Measurements from ENCODE around the gene DPPA2. TPM values are rescaled to one million over a fixed set of nuclear protein-coding genes. Genes with fewer than 3 reads are reported as not detected.

Gene DPPA2
- not detected in 2 replicates for total RNA-seq

GRCh38 chr3:109316162-109316730 is at the start of gene DPPA2:
Gene DPPA2 (minus strand): TSS chr3:109316517. CDS start chr3:109314542, 1,975 bp downstream.

GRCh38 chr3:109337393-109337792 is 21.1 kb upstream of the DPPA2 start, which contains the start of gene DPPA4:
Gene DPPA4 (minus strand): TSS chr3:109337546. CDS start chr3:109337517, 29 bp downstream.

Other genes starting within 250 kb of the DPPA2 start
- not detected in 2 replicates for gene MORC1, start 198.4 kb downstream of the DPPA2 start, total RNA-seq
- not detected in 2 replicates for gene C3orf85, start 179.8 kb downstream of the DPPA2 start, total RNA-seq
- gene DPPA4, start 21.0 kb upstream of the DPPA2 start, total RNA-seq, result not detected in 2 replicates